ENCODE results near the gene AOPEP. TPM values are rescaled to one million over a fixed set of nuclear protein-coding genes. Genes with fewer than 3 reads are reported as not detected.
A peak's percentile ranks its signal among the peaks of the same experiment; 100 is the strongest.

Gene AOPEP
- total and polyA plus RNA-seq, 3 donors from 2014 or later: 31.4 to 95.0 (median 80.4) TPM

DNA sequence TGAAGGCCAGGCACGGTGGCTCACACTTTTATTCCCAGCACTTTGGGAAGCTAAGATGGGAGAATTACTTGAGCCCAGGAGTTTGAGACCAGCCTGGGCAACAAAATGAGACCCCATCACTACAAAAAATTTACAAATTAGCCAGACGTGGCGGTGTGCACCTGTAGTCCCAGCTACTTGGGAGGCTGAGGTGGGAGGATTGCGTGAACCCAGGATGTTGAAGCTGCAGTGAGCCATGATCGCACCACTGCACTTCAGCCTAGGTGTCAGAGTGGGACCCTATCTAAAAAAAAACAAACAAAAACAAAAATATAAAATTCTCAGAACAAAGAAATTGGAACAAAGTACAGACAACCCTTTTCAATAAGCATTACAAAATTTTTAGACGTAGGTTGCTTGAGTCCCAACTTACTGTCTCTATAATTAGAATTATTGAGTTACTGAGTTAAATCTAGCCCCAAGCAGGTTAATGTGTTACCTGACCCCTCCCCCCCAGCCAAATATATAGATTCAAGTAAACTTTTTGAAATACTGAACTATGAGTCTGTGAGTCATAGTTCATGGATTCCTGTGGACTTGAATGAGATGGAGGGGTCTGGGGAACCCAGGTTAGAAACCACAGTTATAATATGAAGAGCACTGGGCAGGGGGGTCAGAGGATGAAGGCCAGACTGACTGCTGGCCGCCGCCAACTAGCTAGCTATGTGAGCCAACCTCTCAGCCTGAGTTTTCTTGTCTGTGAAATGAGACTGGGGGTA, 173.1 kb downstream of the AOPEP start:
- Histone ChIP-seq H3K36me3 (ENCODE audit: low read depth, missing control alignments) (no peaks in the 10 kb centered on the region), H3K27ac (peak overlapping the region in 1 of 2 donors; percentile 56), H3K9me3 (no peaks in the 10 kb centered on the region), H3K4me1 (no peaks in the 10 kb centered on the region), H3K27me3 (no peaks in the 10 kb centered on the region), H3K4me3 (no peak overlapping the region)
- intact Hi-C loops (cut with DNase I; ENCODE audit: low total_unique reads): no loop called here
- TF ChIP-seq, protein P1, sequence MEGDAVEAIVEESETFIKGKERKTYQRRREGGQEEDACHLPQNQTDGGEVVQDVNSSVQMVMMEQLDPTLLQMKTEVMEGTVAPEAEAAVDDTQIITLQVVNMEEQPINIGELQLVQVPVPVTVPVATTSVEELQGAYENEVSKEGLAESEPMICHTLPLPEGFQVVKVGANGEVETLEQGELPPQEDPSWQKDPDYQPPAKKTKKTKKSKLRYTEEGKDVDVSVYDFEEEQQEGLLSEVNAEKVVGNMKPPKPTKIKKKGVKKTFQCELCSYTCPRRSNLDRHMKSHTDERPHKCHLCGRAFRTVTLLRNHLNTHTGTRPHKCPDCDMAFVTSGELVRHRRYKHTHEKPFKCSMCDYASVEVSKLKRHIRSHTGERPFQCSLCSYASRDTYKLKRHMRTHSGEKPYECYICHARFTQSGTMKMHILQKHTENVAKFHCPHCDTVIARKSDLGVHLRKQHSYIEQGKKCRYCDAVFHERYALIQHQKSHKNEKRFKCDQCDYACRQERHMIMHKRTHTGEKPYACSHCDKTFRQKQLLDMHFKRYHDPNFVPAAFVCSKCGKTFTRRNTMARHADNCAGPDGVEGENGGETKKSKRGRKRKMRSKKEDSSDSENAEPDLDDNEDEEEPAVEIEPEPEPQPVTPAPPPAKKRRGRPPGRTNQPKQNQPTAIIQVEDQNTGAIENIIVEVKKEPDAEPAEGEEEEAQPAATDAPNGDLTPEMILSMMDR (IDR thresholded peaks at IDR 0.05): no peak
- no peak for TF ChIP-seq POLR2A (IDR thresholded peaks at IDR 0.05)
- no peak for DNase-seq
- 80 to 85% methylated on average over 8 of the region's 8 CpGs for WGBS, 2 donors

DNA sequence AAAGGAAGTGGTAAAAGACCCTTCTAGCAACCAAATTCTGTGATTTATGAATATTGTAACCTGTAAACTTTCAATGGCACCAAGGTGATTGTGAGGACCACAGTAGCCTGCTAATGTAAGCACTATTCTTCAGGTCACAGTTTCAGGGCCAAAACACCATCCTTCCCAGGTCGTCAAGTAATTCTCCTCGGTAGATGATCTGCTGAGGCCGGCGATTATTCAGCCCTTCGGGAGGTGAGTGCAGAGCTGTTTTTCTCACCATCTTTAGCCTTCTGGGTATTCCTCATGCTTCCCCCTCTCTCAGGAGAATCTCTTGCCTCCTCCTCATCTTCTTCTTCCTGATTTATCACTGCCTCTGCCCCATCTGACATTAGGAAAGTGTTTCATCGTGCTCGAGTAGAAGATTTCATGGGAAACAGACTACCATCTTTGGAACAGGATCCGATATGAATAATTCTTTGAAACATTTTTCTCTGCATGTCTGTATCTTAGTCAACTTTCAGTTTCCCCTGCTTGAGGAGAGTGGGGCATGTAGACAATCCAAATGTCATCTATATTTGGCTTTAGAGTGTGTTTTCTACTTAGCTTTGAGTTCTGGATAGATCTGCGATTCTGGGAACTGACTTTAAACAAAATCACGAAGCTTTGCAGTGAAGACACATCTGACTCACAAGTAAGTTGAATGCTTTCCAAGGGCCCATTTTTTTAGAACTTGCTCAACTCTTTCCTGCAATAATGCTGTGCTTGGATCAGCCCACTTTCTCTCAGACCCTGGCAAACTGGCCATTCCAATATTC, 173.9 kb downstream of the AOPEP start:
- DNase-seq: no peak
- H3K9me3 ChIP-seq: no peaks in the 10 kb centered on the region
- 60 to 66% methylated on average over 10 of the region's 10 CpGs for WGBS, 2 donors
- TF ChIP-seq, protein P1 (IDR thresholded peaks at IDR 0.05): no peak
- no peak for TF ChIP-seq POLR2A (IDR thresholded peaks at IDR 0.05)
- no peaks in the 10 kb centered on the region for H3K36me3 ChIP-seq (ENCODE audit: low read depth, missing control alignments)
- no peaks in the 10 kb centered on the region for H3K4me1 ChIP-seq
- H3K27ac ChIP-seq: peak overlapping the region; percentile 40 to 56
- H3K27me3 ChIP-seq: no peaks in the 10 kb centered on the region
- no peak overlapping the region for H3K4me3 ChIP-seq
- intact Hi-C loops (cut with DNase I; ENCODE audit: low total_unique reads): no loop called here

DNA sequence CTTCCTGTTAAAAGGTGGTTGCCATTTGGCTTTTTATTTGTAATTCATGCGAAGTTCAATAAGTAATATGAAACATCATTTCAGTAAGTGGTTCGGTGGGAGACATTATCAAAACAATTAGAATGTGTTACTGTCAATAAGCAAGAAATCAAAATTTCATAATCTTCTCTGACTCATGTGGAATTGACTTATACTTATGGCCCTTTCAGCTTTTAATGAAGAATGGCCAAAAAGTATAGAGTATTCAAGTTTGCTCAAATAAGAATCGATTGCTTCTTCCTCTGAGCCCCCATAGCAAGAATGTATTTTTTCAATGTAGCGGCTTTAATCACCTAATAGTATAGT, 174.5 kb downstream of the AOPEP start:
- no peak for DNase-seq
- H3K4me1 ChIP-seq: no peaks in the 10 kb centered on the region
- intact Hi-C loops (cut with DNase I; ENCODE audit: low total_unique reads): no loop called here
- H3K9me3 ChIP-seq: no peaks in the 10 kb centered on the region
- H3K4me3 ChIP-seq: no peak overlapping the region
- WGBS, 2 donors: 68 to 89% methylated on average over 4 of the region's 4 CpGs
- no peaks in the 10 kb centered on the region for H3K27me3 ChIP-seq
- peak overlapping the region in 1 of 2 donors; percentile 56 for H3K27ac ChIP-seq
- no peak for TF ChIP-seq POLR2A (IDR thresholded peaks at IDR 0.05)
- TF ChIP-seq, protein P1 (IDR thresholded peaks at IDR 0.05): no peak
- H3K36me3 ChIP-seq (ENCODE audit: low read depth, missing control alignments): no peaks in the 10 kb centered on the region

DNA sequence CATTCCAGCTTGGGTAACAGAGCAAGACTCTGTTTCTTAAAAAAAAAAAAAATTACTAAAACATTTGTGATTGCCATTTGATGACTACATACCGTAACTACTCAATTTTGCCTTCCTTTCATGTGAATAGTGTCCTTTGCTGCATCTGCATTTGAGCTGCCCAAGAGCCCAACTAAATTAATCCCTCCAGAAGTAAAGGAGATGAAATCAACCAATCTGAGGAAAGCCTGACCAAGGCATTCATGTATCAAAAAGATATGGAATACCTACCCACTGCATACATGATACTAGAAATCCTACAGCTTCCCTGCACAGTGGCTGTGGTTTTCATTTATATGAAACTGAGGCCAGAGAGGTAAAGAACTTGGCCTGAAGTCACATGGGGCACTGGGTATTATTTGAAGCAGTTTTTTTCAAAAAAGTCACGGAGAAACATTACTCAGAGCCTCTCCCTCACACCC, 177.5 kb downstream of the AOPEP start:
- H3K27ac ChIP-seq: no peak overlapping the region
- DNase-seq: no peak
- H3K4me1 ChIP-seq: peaks cover 6% of the 10 kb centered on the region
- no peaks in the 10 kb centered on the region for H3K9me3 ChIP-seq
- H3K27me3 ChIP-seq: no peaks in the 10 kb centered on the region
- WGBS, 2 donors: 70 to 78% methylated on average over 2 of the region's 2 CpGs
- intact Hi-C loops (cut with DNase I; ENCODE audit: low total_unique reads): no loop called here
- no peaks in the 10 kb centered on the region for H3K36me3 ChIP-seq (ENCODE audit: low read depth, missing control alignments)
- TF ChIP-seq POLR2A (IDR thresholded peaks at IDR 0.05): no peak
- TF ChIP-seq, protein P1 (IDR thresholded peaks at IDR 0.05): no peak
- no peak overlapping the region for H3K4me3 ChIP-seq

All from testis (tissue), 3 donors.